ENCODE data around the gene CCR7.

CCR7 gene

GRCh38 chr17:40524243-40524965 lies 40.9 kb downstream of the CCR7 start:
- TF ChIP-seq, protein P1, sequence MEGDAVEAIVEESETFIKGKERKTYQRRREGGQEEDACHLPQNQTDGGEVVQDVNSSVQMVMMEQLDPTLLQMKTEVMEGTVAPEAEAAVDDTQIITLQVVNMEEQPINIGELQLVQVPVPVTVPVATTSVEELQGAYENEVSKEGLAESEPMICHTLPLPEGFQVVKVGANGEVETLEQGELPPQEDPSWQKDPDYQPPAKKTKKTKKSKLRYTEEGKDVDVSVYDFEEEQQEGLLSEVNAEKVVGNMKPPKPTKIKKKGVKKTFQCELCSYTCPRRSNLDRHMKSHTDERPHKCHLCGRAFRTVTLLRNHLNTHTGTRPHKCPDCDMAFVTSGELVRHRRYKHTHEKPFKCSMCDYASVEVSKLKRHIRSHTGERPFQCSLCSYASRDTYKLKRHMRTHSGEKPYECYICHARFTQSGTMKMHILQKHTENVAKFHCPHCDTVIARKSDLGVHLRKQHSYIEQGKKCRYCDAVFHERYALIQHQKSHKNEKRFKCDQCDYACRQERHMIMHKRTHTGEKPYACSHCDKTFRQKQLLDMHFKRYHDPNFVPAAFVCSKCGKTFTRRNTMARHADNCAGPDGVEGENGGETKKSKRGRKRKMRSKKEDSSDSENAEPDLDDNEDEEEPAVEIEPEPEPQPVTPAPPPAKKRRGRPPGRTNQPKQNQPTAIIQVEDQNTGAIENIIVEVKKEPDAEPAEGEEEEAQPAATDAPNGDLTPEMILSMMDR (IDR thresholded peaks at IDR 0.05; ENCODE audit: control insufficient read depth, extremely low read depth, insufficient read depth) = no peak
- no peak for DNase-seq (ENCODE audit: low read depth)
- no peak overlapping the region for H3K4me3 ChIP-seq (ENCODE audit: low read depth, low read length)

DNA sequence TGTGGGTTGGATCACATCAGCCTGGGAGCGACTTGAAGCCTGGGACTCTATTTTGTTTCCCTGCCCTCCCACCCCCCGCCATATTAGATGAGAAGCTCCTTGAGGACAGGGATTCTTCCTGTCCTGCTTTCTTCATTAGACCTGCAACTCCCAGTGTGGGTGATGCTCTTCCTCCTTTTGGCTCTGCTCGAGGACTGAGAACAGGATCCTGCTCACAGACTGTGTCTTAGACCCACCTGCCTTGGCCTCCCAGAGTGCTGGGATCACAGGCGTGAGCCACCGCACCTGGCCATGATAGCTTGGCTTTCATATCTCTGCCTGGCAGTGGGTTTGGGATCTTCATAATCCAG lies 42.3 kb downstream of the CCR7 start:
- no peak overlapping the region for H3K4me3 ChIP-seq (ENCODE audit: low read depth, low read length)
- TF ChIP-seq, protein P1 (IDR thresholded peaks at IDR 0.05; ENCODE audit: control insufficient read depth, extremely low read depth, insufficient read depth) = no peak
- DNase-seq (ENCODE audit: low read depth) = no peak

DNA sequence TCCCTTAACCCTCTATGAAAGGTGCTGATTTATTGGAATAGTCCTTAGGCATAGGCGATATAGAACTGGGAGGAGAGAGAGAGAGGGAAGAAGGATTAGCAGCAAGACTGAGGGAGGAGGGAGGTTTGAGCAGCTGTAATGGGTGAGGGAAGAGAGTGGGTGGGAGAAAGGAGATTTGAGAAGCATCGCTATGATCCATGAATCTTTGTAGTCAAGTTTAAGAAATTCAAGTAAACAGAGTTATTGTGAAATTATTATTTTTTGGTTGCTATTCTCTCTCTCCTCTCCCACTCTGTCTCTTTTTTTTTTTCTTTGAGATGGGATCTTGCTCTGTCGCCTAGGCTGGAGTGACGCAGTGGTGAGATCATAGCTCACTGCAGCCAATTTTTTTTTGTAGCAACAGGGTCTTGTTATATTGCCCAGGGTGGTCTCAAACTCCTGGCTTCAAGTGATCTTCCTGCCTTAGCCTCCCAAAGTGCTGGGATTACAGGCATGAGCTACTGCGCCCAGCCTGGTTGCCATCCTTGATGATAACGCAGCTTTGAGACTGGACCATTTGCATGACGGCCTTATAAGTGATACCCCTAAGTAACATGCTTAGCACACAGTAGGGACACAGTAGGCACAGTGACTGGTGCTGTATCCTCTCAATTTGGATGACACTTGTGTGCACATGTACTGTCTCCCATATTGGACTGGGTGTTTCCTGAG lies 42.9 kb downstream of the CCR7 start:
- H3K4me3 ChIP-seq (ENCODE audit: low read depth, low read length) = no peak overlapping the region
- TF ChIP-seq, protein P1 (IDR thresholded peaks at IDR 0.05; ENCODE audit: control insufficient read depth, extremely low read depth, insufficient read depth) = no peak
- DNase-seq (ENCODE audit: low read depth) = no peak

DNA sequence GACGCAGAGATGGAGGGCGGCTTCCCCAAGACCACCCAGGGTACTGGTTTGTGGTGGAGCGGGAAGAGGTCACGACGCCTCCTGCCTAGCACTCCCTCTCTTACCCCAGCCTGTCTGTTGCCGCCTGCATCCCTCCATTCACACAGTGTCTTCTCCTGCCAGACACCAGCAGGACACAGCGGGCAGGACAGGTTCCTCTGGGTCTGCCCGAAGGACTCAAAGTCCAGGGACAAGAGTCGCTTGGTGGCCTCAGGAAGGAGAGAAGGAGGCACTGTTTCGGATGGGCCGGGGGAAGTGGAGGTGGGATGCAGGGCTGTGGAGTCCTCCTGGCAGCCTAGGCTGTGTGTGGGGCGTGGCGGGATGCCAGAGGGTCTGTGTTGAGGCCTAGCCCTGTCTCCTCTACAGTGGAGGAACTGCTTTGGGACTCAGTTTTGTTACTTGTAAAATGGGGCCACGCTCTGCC lies 44.2 kb downstream of the CCR7 start:
- TF ChIP-seq, protein P1 (IDR thresholded peaks at IDR 0.05; ENCODE audit: control insufficient read depth, extremely low read depth, insufficient read depth) = no peak
- no peak overlapping the region for H3K4me3 ChIP-seq (ENCODE audit: low read depth, low read length)
- no peak for DNase-seq (ENCODE audit: low read depth)

DNA sequence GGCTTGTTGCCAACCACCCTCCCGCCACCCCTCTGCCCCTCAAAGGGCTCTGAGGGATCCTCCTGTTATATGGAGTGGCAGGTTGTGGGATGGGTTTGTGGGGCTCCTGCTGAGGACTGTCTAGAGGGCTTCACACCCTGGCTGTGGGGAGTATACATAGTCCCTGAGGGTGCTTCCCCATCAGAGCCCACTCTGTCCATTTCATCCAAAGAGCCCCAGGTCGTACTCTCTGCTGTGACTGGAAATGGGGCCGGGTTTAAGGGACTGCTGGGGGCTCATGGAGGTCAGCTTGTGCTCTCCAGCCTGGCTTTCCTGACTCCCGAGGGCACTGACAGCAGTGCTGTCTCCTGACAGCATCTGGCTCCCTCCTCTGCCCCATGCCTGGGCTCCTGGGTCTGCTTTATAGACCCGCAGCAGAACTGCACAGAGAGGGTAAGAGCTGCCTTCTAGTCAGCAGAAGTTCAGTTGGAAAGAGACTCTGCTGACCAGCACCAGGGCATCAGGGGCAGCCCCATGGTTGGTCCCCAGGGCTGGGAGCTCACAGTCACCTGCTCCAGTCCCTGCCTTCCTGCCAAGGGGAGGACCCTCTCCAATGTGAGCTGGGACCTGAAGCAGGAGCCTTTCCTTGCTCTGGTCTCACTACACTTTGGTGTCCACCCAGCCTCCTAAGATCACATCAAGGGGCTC lies 46.0 kb downstream of the CCR7 start:
- H3K4me3 ChIP-seq (ENCODE audit: low read depth, low read length) = no peak overlapping the region
- TF ChIP-seq, protein P1 (IDR thresholded peaks at IDR 0.05; ENCODE audit: control insufficient read depth, extremely low read depth, insufficient read depth) = no peak
- DNase-seq (ENCODE audit: low read depth) = no peak

DNA sequence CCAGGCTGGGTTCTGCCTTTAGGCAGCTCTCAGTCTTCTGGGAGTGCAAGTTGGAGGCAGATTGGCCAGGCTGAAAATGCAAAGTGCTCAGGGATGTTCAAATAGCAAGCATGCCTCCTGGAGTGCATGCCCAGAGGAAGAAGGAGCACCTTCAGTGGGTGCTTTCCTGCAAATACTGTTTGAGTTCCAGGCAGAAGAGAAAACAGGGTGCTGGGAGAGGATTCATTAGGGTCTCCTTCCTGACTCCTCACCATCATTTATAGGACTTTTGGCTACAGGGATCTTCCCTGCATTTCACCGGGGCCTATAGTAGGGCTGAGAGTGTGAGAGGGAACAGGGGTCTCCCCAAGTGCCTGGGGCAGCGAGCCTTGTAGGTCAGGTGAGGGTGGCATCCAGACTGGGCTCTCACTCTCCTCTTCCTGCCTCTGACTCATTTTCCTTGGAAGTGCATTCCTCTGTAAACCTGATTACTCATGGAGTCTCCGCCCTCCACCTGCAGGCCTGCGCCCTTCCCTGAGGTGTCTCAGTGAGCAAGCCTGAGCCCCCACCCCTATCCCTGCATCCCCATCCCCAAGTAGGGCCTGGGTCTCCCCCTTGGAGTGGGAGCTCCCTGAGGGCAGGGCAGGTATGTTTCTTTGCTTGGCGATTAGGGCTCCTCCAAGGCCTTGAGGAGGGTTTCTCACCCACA lies 46.7 kb downstream of the CCR7 start:
- no peak overlapping the region for H3K4me3 ChIP-seq (ENCODE audit: low read depth, low read length)
- TF ChIP-seq, protein P1 (IDR thresholded peaks at IDR 0.05; ENCODE audit: control insufficient read depth, extremely low read depth, insufficient read depth) = no peak
- DNase-seq (ENCODE audit: low read depth) = no peak

All from LNCaP clone FGC (cell line).